HPDE6-E6E7 (cell line): ENCODE measurements around the gene MAGI2.
"Not testable (repeated sequence)": the region's sequence is repeated elsewhere in the genome, so short reads cannot be mapped to it uniquely, and the experiment has no call there.

ENCODE experiments used
- DNase-seq: peaks from one replicate; pipeline ENCODE4 v3.0.0; 2011; ENCODE audit warnings: missing footprints; ENCODE audit errors: extremely low spot score

The MAGI2 gene

DNA sequence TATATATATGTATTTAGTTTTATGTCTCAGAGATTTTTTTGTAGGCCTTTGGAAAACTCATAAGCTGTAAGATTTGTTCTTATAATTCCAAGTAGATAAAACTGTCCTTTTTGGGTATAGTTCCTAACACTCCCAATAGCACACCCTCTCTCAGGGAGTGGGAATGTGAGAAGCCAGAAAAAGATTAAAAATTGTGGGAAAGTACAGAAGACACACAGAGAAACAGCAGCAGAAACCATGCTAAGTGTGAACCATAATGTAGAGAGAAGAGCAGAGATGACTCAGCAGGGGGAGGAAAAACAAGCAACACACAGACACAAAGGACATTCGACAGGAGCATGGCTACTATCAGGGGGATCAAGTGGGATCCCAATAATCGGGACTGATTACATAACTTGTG, 401.6 kb downstream of the MAGI2 start:
- no peak for DNase-seq

DNA sequence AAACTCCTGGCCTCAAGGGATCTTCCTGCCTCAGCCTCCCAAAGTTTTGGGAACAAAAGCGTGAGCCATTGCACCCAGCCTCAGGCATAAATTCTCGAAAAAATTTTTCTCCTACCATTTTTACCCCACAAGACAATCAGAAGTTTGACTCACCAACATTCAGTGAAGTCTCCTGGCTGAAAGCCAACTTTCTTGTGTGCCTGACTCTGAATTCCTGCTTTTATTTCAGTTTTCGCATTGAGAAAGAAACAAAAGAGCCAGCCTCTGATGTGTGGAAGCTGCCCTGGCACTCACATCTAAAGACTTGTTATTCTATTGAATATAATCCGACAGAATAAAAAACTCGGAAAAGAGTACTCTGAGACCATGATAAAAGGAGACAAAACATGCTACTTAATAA, 402.9 kb downstream of the MAGI2 start:
- peak; percentile 8 for DNase-seq

GRCh38 chr7:79046061-79046460, 407.4 kb downstream of the MAGI2 start:
- no peak for DNase-seq

DNA sequence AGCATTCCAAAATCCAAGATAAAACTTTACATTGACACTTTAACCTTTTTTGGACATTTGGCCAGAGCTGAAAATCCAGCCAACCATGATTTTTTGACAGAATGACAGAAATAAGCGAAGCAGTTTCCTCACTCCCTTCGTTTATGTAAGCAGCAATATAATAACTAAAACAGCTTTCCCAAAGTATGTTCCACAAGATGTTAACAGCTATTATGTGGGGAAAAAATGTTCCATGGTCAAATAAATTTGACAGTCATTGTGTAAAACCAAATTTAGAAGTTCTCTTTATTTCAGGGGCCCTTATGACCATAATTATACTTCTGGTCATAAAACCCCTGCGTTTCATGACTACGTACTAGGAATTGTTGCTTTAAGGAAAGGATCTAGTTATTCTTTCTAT, 416.5 kb downstream of the MAGI2 start:
- no peak for DNase-seq

DNA sequence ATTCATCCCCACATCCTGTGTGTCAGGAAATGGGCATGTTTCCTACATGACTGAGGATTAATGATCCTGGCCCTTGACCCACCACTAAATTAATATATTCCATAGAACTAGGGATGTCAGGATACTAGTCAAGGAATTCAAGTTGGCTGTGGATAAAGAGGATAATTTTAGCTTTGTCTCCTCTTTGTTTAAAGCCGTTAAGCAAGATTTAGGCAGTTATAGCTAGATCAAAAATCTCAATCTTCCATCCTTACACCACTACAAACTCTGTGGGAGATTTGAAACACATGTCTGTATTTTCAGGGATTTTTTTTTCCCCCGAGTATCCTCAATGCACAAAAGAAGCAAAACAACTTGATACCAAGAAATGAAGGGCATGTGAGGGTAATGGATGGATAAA, 417.1 kb downstream of the MAGI2 start:
- DNase-seq: no peak

- DNase-seq: no peak
Measured at GRCh38 chr7:79035858-79036257, 417.6 kb downstream of the MAGI2 start.

DNA sequence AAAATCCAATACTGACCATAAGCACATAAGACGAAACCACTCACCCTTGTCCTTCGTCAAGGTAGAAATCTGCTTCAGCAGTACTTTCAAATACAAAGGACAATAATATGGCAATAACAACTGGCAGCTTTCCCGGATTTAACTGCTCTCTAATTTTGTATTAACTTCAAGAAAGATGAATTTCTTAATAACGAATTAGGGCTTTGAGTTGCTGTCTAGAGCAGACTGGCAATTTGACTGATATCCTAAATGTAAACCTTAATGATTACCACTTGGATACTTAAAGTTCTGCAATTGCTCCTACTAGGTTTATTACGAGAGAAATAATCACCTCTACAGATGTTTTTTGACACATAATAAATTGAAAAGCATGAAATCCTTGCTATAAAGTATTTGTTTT, 418.7 kb downstream of the MAGI2 start:
- DNase-seq: no peak

- not testable (repeated sequence) for DNase-seq
Measured at GRCh38 chr7:79019711-79020110, 433.8 kb downstream of the MAGI2 start.

GRCh38 chr7:79011921-79012320, 441.5 kb downstream of the MAGI2 start:
- no peak for DNase-seq

DNA sequence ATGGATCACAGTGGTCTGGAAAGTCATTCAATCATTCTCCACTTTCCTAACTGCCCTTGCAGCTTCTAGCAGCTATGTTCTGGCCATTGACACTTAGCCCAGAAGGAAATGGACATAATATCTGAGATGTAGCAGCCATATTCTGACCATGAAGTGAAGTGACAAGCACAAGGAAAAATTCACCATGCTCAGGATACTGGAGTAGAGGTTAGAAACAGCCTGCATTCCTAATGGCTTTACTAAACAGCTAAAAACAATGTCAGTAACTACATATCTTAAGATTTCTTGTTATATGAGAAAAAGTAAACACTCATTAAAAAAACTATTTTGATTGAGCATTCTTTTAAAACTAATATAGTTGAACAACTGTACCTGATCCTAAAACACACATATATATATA, 443.8 kb downstream of the MAGI2 start:
- no peak for DNase-seq

GRCh38 chr7:79008786-79009185, 444.7 kb downstream of the MAGI2 start:
- no peak for DNase-seq

DNA sequence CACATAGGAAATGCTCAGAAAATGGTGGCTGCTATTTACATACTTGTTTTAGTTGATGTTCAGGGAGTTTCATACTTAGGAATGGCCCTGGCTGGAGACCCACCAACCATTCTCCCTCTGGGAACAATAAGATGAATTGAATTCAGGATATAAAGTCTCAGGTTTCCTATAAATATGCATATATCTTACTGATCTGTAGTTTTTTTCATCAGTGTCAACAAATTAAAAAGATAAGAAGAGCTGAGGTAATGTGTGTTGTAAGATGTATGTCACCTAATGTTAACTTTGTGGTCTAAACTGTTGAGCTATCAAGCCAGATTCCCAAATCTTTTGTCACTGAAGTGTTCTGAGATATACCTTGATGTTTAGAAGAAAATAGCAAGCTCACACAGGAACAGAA, 457.5 kb downstream of the MAGI2 start:
- no peak for DNase-seq

DNA sequence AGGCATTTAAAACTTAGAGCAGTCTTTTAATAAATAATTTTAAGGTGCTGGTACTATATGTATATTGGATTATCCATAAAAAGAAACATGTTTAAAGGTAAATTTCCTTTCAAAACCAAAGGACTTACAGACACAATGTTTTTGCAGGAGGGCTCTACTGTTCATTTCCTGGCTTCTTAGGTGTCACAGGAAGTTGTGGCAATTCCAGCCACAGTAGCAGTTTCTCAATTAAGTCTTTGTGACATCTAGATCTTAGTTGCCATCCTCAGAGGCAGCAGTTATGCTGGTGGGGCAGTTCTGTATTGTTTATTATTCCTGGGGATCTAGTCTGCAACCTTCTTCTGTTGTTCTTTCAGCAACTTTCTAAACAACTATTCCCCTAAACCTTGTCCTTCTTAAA, 460.1 kb downstream of the MAGI2 start:
- DNase-seq: no peak

DNA sequence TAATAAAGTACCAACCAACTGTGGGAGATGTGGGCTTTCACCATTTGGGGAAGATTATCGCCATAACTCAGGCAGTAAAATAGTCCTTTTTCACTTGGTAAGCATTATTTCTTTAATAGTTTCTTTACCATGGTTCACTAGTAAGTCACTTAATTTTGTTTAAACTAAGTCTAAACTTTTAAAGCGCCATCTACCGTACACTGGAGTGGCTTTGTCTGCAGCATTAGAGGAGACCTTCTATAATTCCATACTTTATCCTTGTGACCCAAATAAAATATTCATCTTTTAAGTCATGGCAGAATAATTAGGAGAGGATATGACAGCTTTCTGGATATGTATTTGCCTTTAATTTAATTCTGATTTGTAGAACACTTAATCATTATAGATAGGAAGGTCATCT, 468.0 kb downstream of the MAGI2 start:
- no peak for DNase-seq

DNA sequence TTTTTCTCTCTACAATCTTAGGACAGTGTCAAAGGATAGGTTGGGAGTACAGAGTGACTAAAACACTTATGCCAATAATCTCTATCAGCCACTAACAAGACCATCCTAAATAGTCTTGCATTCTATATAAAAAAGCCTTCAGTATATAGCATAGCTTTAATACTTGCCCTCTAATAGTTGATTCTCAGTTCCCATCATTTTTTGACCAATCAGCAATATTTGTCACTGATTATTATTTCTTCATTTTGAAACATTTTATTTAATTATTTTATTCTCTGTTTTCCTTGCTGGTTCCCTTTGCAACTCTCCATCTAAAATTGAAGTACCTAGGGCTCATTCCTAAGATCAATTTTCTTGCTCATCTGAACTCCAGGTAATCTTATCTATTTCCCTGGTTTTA, 470.0 kb downstream of the MAGI2 start:
- DNase-seq: no peak

GRCh38 chr7:78970440-78970916, 483.0 kb downstream of the MAGI2 start:
- no peak for DNase-seq

- DNase-seq: no peak
Measured at GRCh38 chr7:78968951-78969350, 484.5 kb downstream of the MAGI2 start.

GRCh38 chr7:78967561-78967960, 485.9 kb downstream of the MAGI2 start:
- not testable (repeated sequence) for DNase-seq

DNA sequence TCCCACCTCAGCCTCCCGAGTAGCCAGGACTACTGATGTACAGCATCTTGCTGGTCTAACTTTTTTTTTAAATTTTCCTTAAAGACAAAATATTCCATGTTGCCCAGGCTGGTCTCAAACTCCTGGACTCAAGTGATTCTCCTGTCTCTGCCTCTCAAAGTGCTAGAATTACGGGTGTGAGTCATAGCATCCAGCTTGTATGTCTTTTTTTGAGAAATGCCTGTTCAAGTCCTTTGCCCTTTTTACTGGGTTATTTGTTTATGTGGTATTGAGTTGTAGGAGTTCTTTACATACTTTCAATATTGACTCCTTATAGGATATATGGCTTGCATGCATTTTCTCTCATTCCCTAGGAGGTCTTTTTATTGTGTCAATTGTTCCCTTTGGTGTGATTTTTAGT, 486.4 kb downstream of the MAGI2 start:
- DNase-seq: no peak

DNA sequence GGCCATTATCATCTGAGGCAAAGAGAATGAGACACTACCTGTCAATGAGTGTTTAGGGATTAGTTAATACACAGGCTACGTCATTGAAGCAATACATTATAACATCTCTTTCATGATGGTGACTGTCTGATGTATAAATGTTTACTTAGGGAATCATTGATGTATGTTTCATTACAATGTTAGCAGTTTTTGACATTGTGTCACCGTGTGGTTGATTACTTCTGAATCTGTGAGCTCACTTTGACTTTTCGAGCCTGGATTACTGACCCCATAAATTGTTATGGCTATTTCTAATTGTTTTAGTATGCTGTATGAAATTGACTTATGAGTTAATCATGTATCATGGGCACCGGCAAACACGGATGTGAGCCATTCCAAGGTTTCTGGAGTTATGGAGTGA, 494.0 kb downstream of the MAGI2 start:
- no peak for DNase-seq

DNA sequence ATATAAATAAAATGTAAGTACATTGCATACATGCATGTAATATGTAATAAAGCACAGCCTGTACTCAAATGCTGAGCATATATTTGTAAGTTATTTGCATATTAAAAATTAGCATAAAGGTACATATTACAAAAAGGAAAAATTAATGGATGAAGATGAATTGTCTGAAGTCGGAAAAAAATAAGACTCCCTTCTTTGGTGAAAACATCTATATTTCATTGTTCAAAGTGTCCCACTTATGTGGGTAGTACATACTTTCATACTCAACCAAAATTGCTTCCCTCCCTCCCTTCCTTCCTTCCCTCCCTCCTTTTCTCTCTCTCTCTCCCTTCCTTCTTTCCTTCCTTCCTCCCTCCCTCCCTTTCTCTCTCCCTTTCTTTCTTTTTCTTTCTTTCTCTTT, 498.1 kb downstream of the MAGI2 start:
- no peak for DNase-seq

DNA sequence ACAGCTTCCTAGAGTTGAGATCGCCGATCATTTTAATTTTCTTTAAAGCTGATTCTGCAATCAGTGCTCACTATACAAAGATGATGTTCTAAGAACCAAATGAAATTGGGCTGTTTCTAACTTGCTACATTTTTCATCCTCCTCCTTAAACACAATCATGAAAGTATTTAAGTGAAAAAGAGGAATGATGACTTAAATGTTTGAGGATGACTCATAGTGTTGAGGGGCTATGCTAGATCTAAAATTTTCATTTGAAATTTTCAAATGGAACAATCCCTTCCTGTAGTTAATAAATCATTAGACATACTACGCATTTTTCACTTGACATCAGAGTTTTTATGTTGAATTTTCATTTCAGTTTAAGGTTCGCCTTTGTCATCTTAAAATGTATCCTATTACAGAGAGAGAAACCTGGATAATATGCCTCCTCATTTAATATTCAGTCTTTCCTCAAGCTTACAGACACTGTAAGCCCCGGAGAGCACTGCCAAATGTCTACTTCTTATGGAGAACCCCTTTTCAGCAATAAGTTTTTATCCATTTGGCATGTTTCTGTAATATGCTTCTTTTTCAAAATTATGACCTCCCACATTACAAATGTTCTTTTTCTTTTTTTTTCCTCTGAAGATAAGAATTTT, 499.6 kb downstream of the MAGI2 start:
- no peak for DNase-seq

GRCh38 chr7:78953090-78953489, 500.4 kb downstream of the MAGI2 start:
- no peak for DNase-seq

DNA sequence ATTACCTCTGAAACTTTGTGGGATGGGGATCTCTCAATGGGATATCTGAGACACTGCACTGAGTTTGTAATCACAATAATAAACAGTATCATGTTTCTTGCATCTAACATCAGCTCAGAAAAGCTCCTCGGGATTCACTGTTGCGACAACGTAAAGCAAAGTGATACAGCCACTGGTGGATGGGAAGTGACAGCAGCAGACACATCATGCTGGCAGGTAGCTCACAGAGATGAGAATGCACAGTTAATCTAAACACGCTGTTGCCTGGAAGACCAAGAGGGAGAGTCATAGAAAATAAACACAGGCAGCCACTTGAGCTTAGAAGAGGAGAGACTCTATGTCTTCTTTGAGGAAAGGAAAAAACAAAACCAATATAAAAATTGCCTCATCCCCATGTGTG, 513.8 kb downstream of the MAGI2 start:
- DNase-seq: no peak
